AG09319 (cell line): ENCODE data around the gene CLDN6.

Experiments
- DNase-seq: peaks from one replicate; pipeline ENCODE4 v3.0.0-alpha.2; 2010; ENCODE audit warnings: low read depth; ENCODE audit errors: extremely low read depth
- TF ChIP-seq, protein P1 (sequence below): IDR thresholded peaks from 2 replicates; pipeline ENCODE4 v1.5.1; 2011; ENCODE audit warnings: low read depth, mild to moderate bottlenecking, inconsistent platforms, low read length, moderate library complexity

CLDN6 gene

DNA sequence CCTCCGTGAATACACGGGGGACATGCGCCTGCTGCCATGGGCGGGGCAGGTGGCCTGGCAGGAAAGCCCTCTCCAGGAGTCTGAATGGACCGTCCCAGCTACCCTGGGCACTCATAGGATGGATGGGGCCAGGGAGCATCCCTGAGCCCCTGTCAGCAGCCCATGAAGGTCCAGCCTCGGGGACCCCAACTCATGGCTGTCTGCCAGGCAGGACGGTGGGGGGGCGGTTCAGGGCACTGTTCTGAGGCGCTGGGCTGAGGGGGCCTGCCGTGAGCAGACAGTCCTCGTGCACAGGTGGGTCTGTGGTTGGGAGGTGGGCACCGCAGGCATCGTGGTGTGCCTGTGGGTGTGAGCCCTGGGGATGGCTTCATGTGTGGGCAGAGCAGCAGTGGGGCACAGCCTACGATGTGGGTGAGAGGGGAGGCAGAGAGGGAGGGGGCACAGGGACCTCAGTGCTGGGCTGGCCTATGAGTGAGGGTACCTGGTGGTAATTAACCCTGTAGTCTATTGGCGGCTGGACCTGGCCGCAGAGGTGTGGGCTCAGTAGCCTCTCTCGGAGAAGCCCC, 31.3 kb downstream of the CLDN6 start:
- no peak for DNase-seq
- TF ChIP-seq, protein P1, sequence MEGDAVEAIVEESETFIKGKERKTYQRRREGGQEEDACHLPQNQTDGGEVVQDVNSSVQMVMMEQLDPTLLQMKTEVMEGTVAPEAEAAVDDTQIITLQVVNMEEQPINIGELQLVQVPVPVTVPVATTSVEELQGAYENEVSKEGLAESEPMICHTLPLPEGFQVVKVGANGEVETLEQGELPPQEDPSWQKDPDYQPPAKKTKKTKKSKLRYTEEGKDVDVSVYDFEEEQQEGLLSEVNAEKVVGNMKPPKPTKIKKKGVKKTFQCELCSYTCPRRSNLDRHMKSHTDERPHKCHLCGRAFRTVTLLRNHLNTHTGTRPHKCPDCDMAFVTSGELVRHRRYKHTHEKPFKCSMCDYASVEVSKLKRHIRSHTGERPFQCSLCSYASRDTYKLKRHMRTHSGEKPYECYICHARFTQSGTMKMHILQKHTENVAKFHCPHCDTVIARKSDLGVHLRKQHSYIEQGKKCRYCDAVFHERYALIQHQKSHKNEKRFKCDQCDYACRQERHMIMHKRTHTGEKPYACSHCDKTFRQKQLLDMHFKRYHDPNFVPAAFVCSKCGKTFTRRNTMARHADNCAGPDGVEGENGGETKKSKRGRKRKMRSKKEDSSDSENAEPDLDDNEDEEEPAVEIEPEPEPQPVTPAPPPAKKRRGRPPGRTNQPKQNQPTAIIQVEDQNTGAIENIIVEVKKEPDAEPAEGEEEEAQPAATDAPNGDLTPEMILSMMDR = no peak

DNA sequence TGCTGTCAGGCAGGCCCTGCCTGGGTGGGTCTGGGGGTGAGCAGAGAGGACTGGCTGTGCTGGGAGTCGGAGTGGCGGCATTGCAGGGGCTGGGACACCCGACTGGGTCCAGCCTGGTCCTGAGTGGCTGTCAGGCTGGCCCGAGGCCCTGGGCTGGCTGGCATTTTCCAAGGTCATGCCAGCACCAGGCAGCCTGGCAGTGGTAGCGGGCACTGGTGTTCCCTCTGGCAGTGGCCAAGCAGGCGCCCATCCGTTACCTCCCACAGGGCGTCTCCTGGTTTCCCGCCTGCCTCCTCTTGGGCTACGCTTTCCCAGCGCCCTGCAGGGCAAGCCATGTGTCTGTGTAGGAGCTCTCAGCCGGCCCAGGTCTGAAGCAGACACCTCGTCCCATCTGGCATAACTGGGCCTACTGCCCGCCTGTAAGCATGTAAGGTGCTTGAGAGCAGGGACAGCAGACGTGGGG, 32.1 kb downstream of the CLDN6 start:
- no peak for DNase-seq
- TF ChIP-seq, protein P1 = no peak

DNA sequence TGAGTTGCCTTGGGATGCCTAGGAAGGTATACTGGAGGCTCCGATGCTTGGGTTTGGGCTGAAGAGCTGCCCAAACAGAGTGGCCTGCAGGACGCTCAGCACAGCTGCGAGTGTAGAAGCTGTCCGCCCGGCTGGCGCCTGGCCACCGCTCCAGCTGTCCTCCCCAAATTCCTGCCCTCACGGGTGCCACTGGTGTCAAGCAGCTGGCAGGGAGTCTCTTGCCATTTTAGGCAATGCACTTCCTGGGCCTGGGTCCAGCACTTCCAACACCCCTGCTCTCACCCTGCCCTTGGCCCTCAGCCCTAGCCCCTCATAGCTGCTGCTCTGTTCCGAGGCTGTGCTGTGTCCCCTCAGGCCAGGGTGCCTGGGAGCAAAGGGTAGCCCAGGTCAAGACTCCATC, 32.5 kb downstream of the CLDN6 start:
- DNase-seq = no peak
- TF ChIP-seq, protein P1 = no peak

DNA sequence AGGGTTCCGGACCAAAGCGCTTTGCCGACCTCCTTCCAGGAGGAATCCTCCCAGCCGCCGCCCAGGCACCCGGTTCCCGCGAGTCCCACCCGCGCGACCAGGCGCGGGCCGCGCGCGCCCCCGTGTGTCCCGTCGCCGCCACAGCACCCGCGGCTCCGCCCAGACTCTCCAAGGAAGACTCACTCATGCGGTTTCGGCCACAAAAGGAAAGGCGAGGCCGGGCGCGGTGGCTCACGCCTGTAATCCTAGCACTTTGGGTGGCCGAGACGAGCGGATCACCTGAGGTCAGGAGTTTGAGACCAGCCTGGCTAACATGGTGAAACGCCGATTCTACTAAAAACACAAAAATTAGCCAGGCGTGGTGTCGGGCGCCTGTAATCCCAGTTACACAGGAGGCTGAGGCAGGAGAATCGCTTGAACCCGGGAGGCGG, 34.3 kb downstream of the CLDN6 start:
- peak; percentile 34 for DNase-seq
- TF ChIP-seq, protein P1 = peak; percentile 44

DNA sequence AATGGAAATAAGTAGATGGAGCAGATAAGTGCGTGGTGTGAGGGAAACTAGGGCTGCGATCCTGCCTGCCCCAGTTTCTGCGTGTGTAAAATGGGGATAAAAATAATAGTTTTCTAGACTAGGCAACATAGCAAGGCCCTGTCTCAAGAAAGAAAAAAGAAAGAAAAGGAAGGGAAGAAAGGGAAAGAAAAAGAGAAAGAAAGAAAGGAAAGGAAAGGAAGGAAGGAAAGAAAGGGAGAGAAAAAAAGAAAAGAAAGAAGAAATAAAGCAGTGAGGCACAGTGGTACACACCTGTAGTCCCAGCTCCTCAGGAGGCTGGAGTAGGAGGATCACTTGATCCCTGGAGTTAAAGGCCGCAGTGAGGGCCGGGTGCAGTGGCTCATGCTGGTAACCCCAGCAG, 35.6 kb downstream of the CLDN6 start:
- no peak for DNase-seq
- TF ChIP-seq, protein P1 = no peak

DNA sequence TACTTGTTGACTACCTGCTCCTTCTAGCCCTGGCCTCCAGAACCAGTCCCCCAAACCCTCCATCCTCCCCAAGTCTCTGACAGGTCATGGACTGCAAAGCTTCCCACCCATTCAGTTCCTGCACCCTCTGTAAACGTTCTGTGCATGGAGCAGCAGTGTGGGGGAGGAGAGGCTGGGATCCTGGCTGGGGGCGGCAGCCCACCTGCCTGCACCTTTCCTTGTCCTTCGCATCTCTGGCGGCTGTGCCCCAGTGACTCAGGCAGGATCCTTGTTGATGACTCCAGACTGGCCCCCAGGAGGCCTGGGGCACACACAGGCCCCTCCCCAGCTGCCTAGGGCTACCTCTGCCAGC, 36.1 kb downstream of the CLDN6 start:
- DNase-seq = no peak
- TF ChIP-seq, protein P1 = no peak

DNA sequence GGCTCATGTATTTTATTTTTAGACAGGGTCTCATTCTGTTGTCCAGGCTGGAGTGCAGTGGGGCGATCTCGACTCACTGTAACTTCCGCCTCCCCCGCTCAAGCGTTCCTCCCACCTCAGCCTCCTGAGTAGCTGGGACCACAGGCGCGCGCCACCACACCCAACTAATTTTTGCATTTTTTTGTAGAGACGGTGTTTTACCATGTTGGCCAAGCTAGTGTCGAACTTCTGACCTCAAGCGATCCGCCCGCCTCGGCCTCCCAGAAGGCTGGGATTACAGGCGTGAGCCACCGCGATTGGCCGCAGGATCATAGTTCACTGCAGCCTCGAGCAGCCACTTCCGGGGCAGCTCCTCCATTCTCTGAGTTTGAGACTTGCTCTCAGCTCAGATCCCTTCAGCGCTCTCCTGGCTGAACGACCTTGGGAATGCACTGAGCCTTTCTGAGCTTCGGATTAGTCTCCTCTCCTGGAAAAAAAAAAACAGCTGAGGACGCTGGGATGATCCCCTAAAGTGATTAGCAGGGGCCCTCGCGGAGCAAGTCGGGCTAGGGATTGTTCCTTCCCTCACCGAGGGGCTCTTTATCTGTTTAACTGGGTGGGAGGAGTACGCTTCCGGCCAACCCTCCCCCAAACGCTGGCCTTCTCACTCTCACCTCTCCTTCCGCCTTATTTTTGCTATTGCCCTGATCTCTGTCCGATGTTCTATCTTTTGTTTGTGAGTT, 36.6 kb downstream of the CLDN6 start:
- DNase-seq = no peak
- TF ChIP-seq, protein P1 = no peak
